ENCODE data around the gene SH3BP2. TPM values are rescaled to one million over a fixed set of nuclear protein-coding genes. Genes with fewer than 3 reads are reported as not detected.

Gene SH3BP2
- total RNA-seq, 1 donor, result 23.3 TPM

DNA sequence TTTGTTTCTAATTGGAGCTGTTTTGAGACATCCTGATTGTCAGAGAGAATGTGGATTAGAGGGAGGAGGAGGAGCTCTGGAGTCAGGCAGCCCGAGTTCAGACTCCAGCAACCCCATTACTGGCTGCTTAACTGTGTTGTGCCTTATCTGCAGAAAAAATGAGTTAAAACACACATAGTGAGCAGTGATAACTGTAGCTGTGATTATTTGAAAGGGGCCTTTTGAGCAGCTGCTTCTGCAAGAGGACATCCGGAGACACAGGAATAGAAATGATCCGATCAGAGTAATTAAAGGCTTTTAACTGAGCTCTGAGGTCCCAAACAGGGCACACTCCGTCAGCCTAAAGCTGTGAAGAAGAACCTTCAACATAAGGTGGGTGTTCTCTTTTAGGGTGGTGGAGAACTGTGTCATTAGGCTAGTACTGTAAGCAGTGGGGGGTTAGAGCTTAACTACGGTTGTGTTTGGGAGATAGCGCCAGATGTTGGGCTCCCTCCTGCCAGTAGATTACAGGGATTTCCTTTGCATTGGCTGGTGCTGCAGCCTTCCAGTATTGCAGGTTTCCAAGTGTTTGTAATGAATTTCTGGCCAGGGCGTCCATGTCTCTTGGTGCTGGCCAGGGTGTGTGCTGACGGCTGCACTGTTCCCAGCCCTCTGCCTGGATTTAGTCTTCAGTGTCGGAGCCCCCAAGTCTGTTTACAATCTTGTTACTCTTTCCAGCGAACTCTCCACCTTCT is 75.0 kb downstream of the SH3BP2 start:
- H3K4me3 ChIP-seq (ENCODE audit: low read depth, low read length), result peak overlapping the region; percentile 57
- peak; percentile 87 for DNase-seq (ENCODE audit: low read depth)
- TF ChIP-seq, protein P1, sequence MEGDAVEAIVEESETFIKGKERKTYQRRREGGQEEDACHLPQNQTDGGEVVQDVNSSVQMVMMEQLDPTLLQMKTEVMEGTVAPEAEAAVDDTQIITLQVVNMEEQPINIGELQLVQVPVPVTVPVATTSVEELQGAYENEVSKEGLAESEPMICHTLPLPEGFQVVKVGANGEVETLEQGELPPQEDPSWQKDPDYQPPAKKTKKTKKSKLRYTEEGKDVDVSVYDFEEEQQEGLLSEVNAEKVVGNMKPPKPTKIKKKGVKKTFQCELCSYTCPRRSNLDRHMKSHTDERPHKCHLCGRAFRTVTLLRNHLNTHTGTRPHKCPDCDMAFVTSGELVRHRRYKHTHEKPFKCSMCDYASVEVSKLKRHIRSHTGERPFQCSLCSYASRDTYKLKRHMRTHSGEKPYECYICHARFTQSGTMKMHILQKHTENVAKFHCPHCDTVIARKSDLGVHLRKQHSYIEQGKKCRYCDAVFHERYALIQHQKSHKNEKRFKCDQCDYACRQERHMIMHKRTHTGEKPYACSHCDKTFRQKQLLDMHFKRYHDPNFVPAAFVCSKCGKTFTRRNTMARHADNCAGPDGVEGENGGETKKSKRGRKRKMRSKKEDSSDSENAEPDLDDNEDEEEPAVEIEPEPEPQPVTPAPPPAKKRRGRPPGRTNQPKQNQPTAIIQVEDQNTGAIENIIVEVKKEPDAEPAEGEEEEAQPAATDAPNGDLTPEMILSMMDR (IDR thresholded peaks at IDR 0.05; ENCODE audit: insufficient read depth, low read depth, low read length), result no peak

DNA sequence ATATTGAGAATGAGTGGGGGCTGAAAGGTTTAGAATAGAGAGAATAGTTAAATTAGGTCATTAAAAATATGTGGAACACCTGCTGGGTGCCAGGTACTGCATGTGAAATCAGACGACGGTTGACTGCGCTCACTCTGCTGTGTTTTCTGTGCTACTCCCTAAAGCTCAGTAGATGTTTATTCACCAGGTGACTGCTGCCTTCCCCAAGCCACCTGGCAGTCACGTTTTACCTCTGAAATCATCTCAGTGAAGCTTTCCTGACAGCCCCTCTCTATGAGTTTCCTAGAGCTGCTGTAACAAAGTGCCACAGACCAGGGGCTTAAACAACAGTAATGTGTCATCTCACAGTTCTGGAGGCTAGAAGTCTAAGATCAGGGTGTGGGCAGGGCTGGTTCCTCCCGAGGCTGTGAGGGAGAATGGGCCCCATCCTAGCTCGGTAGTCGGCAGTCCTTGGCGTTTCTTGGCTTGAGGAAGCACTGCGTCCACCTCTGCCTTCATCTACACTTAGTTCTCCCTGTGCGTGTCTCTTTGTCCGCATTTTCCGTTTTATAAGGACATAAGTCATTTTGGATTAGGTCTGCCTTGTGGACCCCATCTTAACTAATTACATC is 76.1 kb downstream of the SH3BP2 start:
- H3K4me3 ChIP-seq (ENCODE audit: low read depth, low read length), result peak overlapping the region; percentile 57
- no peak for DNase-seq (ENCODE audit: low read depth)
- TF ChIP-seq, protein P1 (IDR thresholded peaks at IDR 0.05; ENCODE audit: insufficient read depth, low read depth, low read length), result no peak

DNA sequence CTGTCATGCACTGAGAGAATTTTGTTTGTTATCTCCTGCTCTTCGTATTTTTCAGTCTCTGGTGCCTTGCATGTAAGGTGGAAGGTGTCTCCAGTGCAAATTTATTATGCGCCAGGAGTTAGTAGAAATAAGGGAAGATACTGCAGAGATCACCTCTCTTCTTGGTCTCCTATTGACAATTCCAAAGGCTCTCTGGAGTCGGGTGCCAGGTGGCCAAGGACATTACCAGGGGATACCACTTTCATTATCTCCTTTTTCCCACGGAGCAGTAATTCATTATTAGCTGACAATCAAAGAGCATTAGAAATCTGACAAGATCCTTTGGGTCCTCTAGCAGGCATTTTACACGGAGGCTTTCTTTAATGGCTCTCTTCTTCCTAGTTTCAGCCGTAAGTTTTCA is 76.8 kb downstream of the SH3BP2 start:
- H3K4me3 ChIP-seq (ENCODE audit: low read depth, low read length), result peak overlapping the region; percentile 57
- no peak for DNase-seq (ENCODE audit: low read depth)
- TF ChIP-seq, protein P1 (IDR thresholded peaks at IDR 0.05; ENCODE audit: insufficient read depth, low read depth, low read length), result no peak

DNA sequence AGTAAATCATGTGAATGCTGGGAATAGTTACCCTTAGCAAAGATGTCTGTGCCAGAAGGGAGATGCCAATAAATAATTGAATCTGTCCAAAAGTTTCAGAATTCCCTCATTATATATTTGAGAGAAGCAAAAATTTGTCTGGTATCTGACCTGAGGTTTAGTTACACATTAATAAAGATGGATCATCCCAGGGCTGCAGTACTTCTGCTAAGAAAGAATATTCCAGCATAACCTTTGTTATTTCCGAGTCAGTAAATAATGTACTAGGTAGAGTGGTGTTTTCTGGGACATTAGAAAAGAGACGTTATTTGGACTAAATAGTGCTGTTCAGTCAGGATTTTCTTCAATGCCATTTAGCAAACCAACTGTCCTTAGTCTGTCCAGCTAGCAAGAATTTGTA is 77.2 kb downstream of the SH3BP2 start:
- TF ChIP-seq, protein P1 (IDR thresholded peaks at IDR 0.05; ENCODE audit: insufficient read depth, low read depth, low read length), result no peak
- no peak for DNase-seq (ENCODE audit: low read depth)
- H3K4me3 ChIP-seq (ENCODE audit: low read depth, low read length), result no peak overlapping the region

DNA sequence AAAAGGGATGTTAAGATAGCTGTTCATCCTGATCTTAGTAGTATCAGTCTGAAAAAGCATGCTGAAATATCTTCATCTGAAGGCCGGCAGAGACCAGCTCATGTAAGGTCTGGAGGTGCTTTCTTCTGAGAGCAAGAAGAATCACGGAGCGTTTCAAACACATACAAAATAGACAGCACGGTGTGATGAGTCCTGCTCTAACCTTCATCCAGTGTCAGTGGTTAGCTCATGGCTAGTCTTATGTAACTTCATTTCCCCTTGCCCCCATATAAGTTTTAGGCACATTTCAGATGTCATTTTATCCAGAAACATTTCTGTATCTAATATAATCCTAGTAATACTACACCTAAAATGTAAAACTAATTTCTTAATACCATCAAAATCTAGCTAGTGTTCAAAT is 78.6 kb downstream of the SH3BP2 start:
- DNase-seq (ENCODE audit: low read depth), result no peak
- H3K4me3 ChIP-seq (ENCODE audit: low read depth, low read length), result no peak overlapping the region
- TF ChIP-seq, protein P1 (IDR thresholded peaks at IDR 0.05; ENCODE audit: insufficient read depth, low read depth, low read length), result no peak

DNA sequence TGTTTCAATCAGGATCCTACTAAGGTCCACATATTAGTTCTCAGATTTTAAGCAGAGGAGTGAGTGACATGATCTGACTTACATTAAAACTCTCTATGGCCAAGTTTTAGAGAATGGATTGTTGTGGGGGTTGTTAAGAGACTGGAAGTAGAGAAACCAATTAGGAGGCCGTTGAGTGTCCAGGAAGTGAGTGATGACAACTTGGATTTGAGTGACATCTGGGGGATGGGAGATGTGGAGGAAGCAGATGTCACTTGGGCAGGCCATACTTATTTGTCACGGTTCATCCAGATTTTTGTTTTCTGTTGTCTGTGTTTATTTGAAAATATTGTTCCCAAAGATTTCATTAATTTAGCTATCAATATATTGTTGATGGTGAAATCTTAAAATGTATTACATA is 79.0 kb downstream of the SH3BP2 start:
- no peak overlapping the region for H3K4me3 ChIP-seq (ENCODE audit: low read depth, low read length)
- TF ChIP-seq, protein P1 (IDR thresholded peaks at IDR 0.05; ENCODE audit: insufficient read depth, low read depth, low read length), result no peak
- DNase-seq (ENCODE audit: low read depth), result no peak

Measured in fibroblast of villous mesenchyme (primary cell).